ENCODE measurements around the gene ACP1.

The ACP1 gene

GRCh38 chr2:264493-265468 lies at the start of gene ACP1:
Gene ACP1 (plus strand): TSS chr2:264947. CDS start chr2:264965, 18 bp downstream.
- H3K9ac ChIP-seq (ENCODE audit: low read depth, low read length): peak within 1 kb of the TSS; percentile 94
- H3K9me3 ChIP-seq (ENCODE audit: control insufficient read depth, insufficient read depth, low read length): no peaks in the 10 kb centered on the region
- H3K4me1 ChIP-seq (ENCODE audit: control insufficient read depth, insufficient read depth, low read length): peaks cover 34% of the 10 kb centered on the region
- peaks cover 16% of the 10 kb centered on the region for H3K27me3 ChIP-seq (ENCODE audit: control insufficient read depth, insufficient read depth, low read length)
- peak within 1 kb of the TSS; percentile 89 for H3K27ac ChIP-seq (ENCODE audit: low read depth, low read length)
- peaks cover 5% of the 10 kb centered on the region; the same call in 1 of the 2 replicates for H3K36me3 ChIP-seq (ENCODE audit: control insufficient read depth, insufficient read depth, low read length)
- peak within 1 kb of the TSS; percentile 90 for H3K4me3 ChIP-seq (ENCODE audit: low read depth, low read length)

- Histone ChIP-seq H3K27ac (ENCODE audit: low read depth, low read length) (no peak overlapping the region), H3K27me3 (ENCODE audit: control insufficient read depth, insufficient read depth, low read length) (no peaks in the 10 kb centered on the region; the same call in 1 of the 2 replicates), H3K4me3 (ENCODE audit: low read depth, low read length) (no peak overlapping the region), H3K36me3 (ENCODE audit: control insufficient read depth, insufficient read depth, low read length) (no peaks in the 10 kb centered on the region), H3K9ac (ENCODE audit: low read depth, low read length) (no peak overlapping the region), H3K4me1 (ENCODE audit: control insufficient read depth, insufficient read depth, low read length) (no peaks in the 10 kb centered on the region), H3K9me3 (ENCODE audit: control insufficient read depth, insufficient read depth, low read length) (peaks cover 6% of the 10 kb centered on the region; the same call in 1 of the 2 replicates)
Observed at GRCh38 chr2:216068-216467, 48.7 kb upstream of the ACP1 start.

GRCh38 chr2:223451-223850 lies 41.3 kb upstream of the ACP1 start:
- Histone ChIP-seq H3K4me1 (ENCODE audit: control insufficient read depth, insufficient read depth, low read length) (no peaks in the 10 kb centered on the region), H3K27me3 (ENCODE audit: control insufficient read depth, insufficient read depth, low read length) (no peaks in the 10 kb centered on the region), H3K9ac (ENCODE audit: low read depth, low read length) (no peak overlapping the region), H3K27ac (ENCODE audit: low read depth, low read length) (no peak overlapping the region), H3K4me3 (ENCODE audit: low read depth, low read length) (no peak overlapping the region), H3K9me3 (ENCODE audit: control insufficient read depth, insufficient read depth, low read length) (no peaks in the 10 kb centered on the region), H3K36me3 (ENCODE audit: control insufficient read depth, insufficient read depth, low read length) (peaks cover 26% of the 10 kb centered on the region)

GRCh38 chr2:223971-224760 lies 40.6 kb upstream of the ACP1 start:
- H3K27ac ChIP-seq (ENCODE audit: low read depth, low read length): no peak overlapping the region
- peaks cover 26% of the 10 kb centered on the region for H3K36me3 ChIP-seq (ENCODE audit: control insufficient read depth, insufficient read depth, low read length)
- H3K27me3 ChIP-seq (ENCODE audit: control insufficient read depth, insufficient read depth, low read length): no peaks in the 10 kb centered on the region
- H3K4me3 ChIP-seq (ENCODE audit: low read depth, low read length): no peak overlapping the region
- no peaks in the 10 kb centered on the region for H3K4me1 ChIP-seq (ENCODE audit: control insufficient read depth, insufficient read depth, low read length)
- H3K9me3 ChIP-seq (ENCODE audit: control insufficient read depth, insufficient read depth, low read length): no peaks in the 10 kb centered on the region
- no peak overlapping the region for H3K9ac ChIP-seq (ENCODE audit: low read depth, low read length)

GRCh38 chr2:228115-228514 lies 36.6 kb upstream of the ACP1 start:
- peaks cover 32% of the 10 kb centered on the region for H3K36me3 ChIP-seq (ENCODE audit: control insufficient read depth, insufficient read depth, low read length)
- peaks cover 7% of the 10 kb centered on the region for H3K4me1 ChIP-seq (ENCODE audit: control insufficient read depth, insufficient read depth, low read length)
- H3K9me3 ChIP-seq (ENCODE audit: control insufficient read depth, insufficient read depth, low read length): no peaks in the 10 kb centered on the region
- no peak overlapping the region for H3K9ac ChIP-seq (ENCODE audit: low read depth, low read length)
- no peak overlapping the region for H3K27ac ChIP-seq (ENCODE audit: low read depth, low read length)
- no peaks in the 10 kb centered on the region for H3K27me3 ChIP-seq (ENCODE audit: control insufficient read depth, insufficient read depth, low read length)
- H3K4me3 ChIP-seq (ENCODE audit: low read depth, low read length): no peak overlapping the region

- Histone ChIP-seq H3K4me3 (ENCODE audit: low read depth, low read length) (no peak overlapping the region), H3K36me3 (ENCODE audit: control insufficient read depth, insufficient read depth, low read length) (peaks cover 32% of the 10 kb centered on the region), H3K27me3 (ENCODE audit: control insufficient read depth, insufficient read depth, low read length) (no peaks in the 10 kb centered on the region), H3K9ac (ENCODE audit: low read depth, low read length) (no peak overlapping the region), H3K4me1 (ENCODE audit: control insufficient read depth, insufficient read depth, low read length) (peaks cover 13% of the 10 kb centered on the region), H3K9me3 (ENCODE audit: control insufficient read depth, insufficient read depth, low read length) (no peaks in the 10 kb centered on the region), H3K27ac (ENCODE audit: low read depth, low read length) (no peak overlapping the region)
Observed at GRCh38 chr2:228518-229278, 36.0 kb upstream of the ACP1 start.

- Histone ChIP-seq H3K36me3 (ENCODE audit: control insufficient read depth, insufficient read depth, low read length) (peaks cover 10% of the 10 kb centered on the region), H3K9me3 (ENCODE audit: control insufficient read depth, insufficient read depth, low read length) (no peaks in the 10 kb centered on the region), H3K9ac (ENCODE audit: low read depth, low read length) (no peak overlapping the region), H3K4me1 (ENCODE audit: control insufficient read depth, insufficient read depth, low read length) (peaks cover 14% of the 10 kb centered on the region), H3K27ac (ENCODE audit: low read depth, low read length) (no peak overlapping the region), H3K27me3 (ENCODE audit: control insufficient read depth, insufficient read depth, low read length) (no peaks in the 10 kb centered on the region), H3K4me3 (ENCODE audit: low read depth, low read length) (no peak overlapping the region)
Observed at GRCh38 chr2:231521-232185, 33.1 kb upstream of the ACP1 start.

GRCh38 chr2:233030-233429 lies 31.7 kb upstream of the ACP1 start:
- H3K9ac ChIP-seq (ENCODE audit: low read depth, low read length): 0 out of 2 replicates have a peak overlapping the region, but pooled peaks have one; percentile 1
- no peak overlapping the region for H3K27ac ChIP-seq (ENCODE audit: low read depth, low read length)
- H3K4me1 ChIP-seq (ENCODE audit: control insufficient read depth, insufficient read depth, low read length): peaks cover 14% of the 10 kb centered on the region
- H3K9me3 ChIP-seq (ENCODE audit: control insufficient read depth, insufficient read depth, low read length): no peaks in the 10 kb centered on the region
- H3K4me3 ChIP-seq (ENCODE audit: low read depth, low read length): no peak overlapping the region
- 0 out of 2 replicates have a peak, but pooled peaks cover 6% of the 10 kb centered on the region for H3K36me3 ChIP-seq (ENCODE audit: control insufficient read depth, insufficient read depth, low read length)
- H3K27me3 ChIP-seq (ENCODE audit: control insufficient read depth, insufficient read depth, low read length): no peaks in the 10 kb centered on the region

- Histone ChIP-seq H3K27ac (ENCODE audit: low read depth, low read length) (no peak overlapping the region), H3K9ac (ENCODE audit: low read depth, low read length) (no peak overlapping the region), H3K36me3 (ENCODE audit: control insufficient read depth, insufficient read depth, low read length) (0 out of 2 replicates have a peak, but pooled peaks cover 6% of the 10 kb centered on the region), H3K4me1 (ENCODE audit: control insufficient read depth, insufficient read depth, low read length) (peaks cover 14% of the 10 kb centered on the region), H3K27me3 (ENCODE audit: control insufficient read depth, insufficient read depth, low read length) (no peaks in the 10 kb centered on the region), H3K4me3 (ENCODE audit: low read depth, low read length) (no peak overlapping the region), H3K9me3 (ENCODE audit: control insufficient read depth, insufficient read depth, low read length) (no peaks in the 10 kb centered on the region)
Observed at GRCh38 chr2:234421-234820, 30.3 kb upstream of the ACP1 start.

GRCh38 chr2:236993-237539 lies 27.7 kb upstream of the ACP1 start:
- Histone ChIP-seq H3K36me3 (ENCODE audit: control insufficient read depth, insufficient read depth, low read length) (no peaks in the 10 kb centered on the region), H3K4me3 (ENCODE audit: low read depth, low read length) (no peak overlapping the region), H3K27ac (ENCODE audit: low read depth, low read length) (no peak overlapping the region), H3K9me3 (ENCODE audit: control insufficient read depth, insufficient read depth, low read length) (no peaks in the 10 kb centered on the region), H3K4me1 (ENCODE audit: control insufficient read depth, insufficient read depth, low read length) (peaks cover 14% of the 10 kb centered on the region), H3K9ac (ENCODE audit: low read depth, low read length) (no peak overlapping the region), H3K27me3 (ENCODE audit: control insufficient read depth, insufficient read depth, low read length) (no peaks in the 10 kb centered on the region)
